GM23248 (cell line): Measurements from ENCODE around the gene LBX2.

Experiments used
- EZH2 ChIP-seq: fragments of 200-600 bp; sonication (generic); IDR thresholded peaks from 2 replicates; pipeline ENCODE4 v1.6.1; 2018; ENCODE audit warnings: antibody characterized with exemption, mild to moderate bottlenecking; ENCODE audit not compliant: insufficient read depth, poor library complexity, severe bottlenecking
- EZH2phosphoT487 ChIP-seq: fragments of 200-600 bp; sonication (generic); IDR thresholded peaks from 2 replicates; pipeline ENCODE4 v1.6.1; 2018; ENCODE audit warnings: antibody characterized with exemption, moderate library complexity, mild to moderate bottlenecking, low read depth; ENCODE audit not compliant: insufficient read depth

- TF ChIP-seq EZH2 (no peak), EZH2phosphoT487 (no peak)
Observed at GRCh38 chr2:74457549-74458131, 41.8 kb downstream of the LBX2 start.
